Measurements from ENCODE around the gene CDK2AP2.

- TF ChIP-seq CTCF (IDR thresholded peaks at IDR 0.05; ENCODE audit: insufficient read depth, low read length) = no peak
- TF ChIP-seq POLR2AphosphoS5 (IDR thresholded peaks at IDR 0.05; ENCODE audit: low read depth) = no peak
- no peak for TF ChIP-seq GABPA (IDR thresholded peaks at IDR 0.05; ENCODE audit: low read depth)
Measured at GRCh38 chr11:67530282-67530592, 22.3 kb upstream of the CDK2AP2 start.

All from HL-60 (cell line).